CD4-positive, alpha-beta T cell treated with Interferon gamma for 1 hour (primary cell): ENCODE results near the gene TMEM200C.

ENCODE experiments used
- DNase-seq: peaks from one replicate; pipeline ENCODE4 v3.0.0-alpha.2; 2020

TMEM200C gene

GRCh38 chr18:5895299-5895875 lies at the start of gene TMEM200C:
Gene TMEM200C, minus strand, starts transcription at chr18:5895522. Its CDS starts 3,459 bp downstream, at chr18:5892063.
- DNase-seq = no peak

GRCh38 chr18:5944448-5944847 lies 49.1 kb upstream of the TMEM200C start:
- no peak for DNase-seq

GRCh38 chr18:5943514-5943913 lies 48.2 kb upstream of the TMEM200C start:
- DNase-seq = no peak

- no peak for DNase-seq
Measured at GRCh38 chr18:5942591-5942990, 47.3 kb upstream of the TMEM200C start.

- no peak for DNase-seq
Measured at GRCh38 chr18:5941890-5942289, 46.6 kb upstream of the TMEM200C start.

- no peak for DNase-seq
Measured at GRCh38 chr18:5939801-5940667, 44.7 kb upstream of the TMEM200C start.

- DNase-seq = no peak
Measured at GRCh38 chr18:5937795-5938194, 42.5 kb upstream of the TMEM200C start.

- DNase-seq = no peak
Measured at GRCh38 chr18:5937121-5937520, 41.8 kb upstream of the TMEM200C start.

GRCh38 chr18:5930789-5931188 lies 35.5 kb upstream of the TMEM200C start:
- DNase-seq = no peak

GRCh38 chr18:5918205-5918858 lies 23.0 kb upstream of the TMEM200C start:
- DNase-seq = no peak

- DNase-seq = no peak
Measured at GRCh38 chr18:5914951-5915350, 19.6 kb upstream of the TMEM200C start.

- DNase-seq = no peak
Measured at GRCh38 chr18:5914016-5914415, 18.7 kb upstream of the TMEM200C start.

- DNase-seq = no peak
Measured at GRCh38 chr18:5912566-5912965, 17.2 kb upstream of the TMEM200C start.

- no peak for DNase-seq
Measured at GRCh38 chr18:5909125-5909524, 13.8 kb upstream of the TMEM200C start.

GRCh38 chr18:5903386-5903785 lies 8.1 kb upstream of the TMEM200C start:
- DNase-seq = no peak

GRCh38 chr18:5900262-5900661 lies 4.9 kb upstream of the TMEM200C start:
- no peak for DNase-seq

GRCh38 chr18:5899835-5900234 lies 4.5 kb upstream of the TMEM200C start:
- no peak for DNase-seq

GRCh38 chr18:5895876-5896740 lies 786 bp upstream of the TMEM200C start:
- DNase-seq = no peak

GRCh38 chr18:5894611-5895298 lies 567 bp downstream of the TMEM200C start:
- DNase-seq = no peak

- no peak for DNase-seq
Measured at GRCh38 chr18:5893956-5894610, 1.2 kb downstream of the TMEM200C start.

GRCh38 chr18:5892823-5893431 lies 2.4 kb downstream of the TMEM200C start:
- DNase-seq = no peak
